HEK293 (cell line): ENCODE data around the gene RHOU.

Source experiments
- CTCF ChIA-PET: fragments of 350-600 bp; formaldehyde crosslinking; extraction: SDS; loops from one replicate; lab custom pipeline; 2021; ENCODE audit warnings: antibody characterized with exemption; lab: Yijun Ruan, JAX
- POLR2A ChIA-PET: fragments of 300-600 bp; formaldehyde crosslinking; extraction: SDS; loops from one replicate; lab custom pipeline; 2020; ENCODE audit warnings: antibody characterized with exemption, inconsistent platforms; lab: Yijun Ruan, JAX
- H3K27ac ChIP-seq: fragments of 200-500 bp; sonication (Bioruptor generic); 2 replicates; pipeline ENCODE4 v1.5.1; 2014; ENCODE audit warnings: low read depth, low read length, control low read depth, inconsistent platforms; ENCODE audit errors: extremely low read depth
- H3K36me3 ChIP-seq, 2 experiments: fragments of 200-500 bp in 1 of 2; sonication (Bioruptor generic) in 1 of 2; 1 replicate in 1 of 2; 2 replicates in 1 of 2; pipeline ENCODE4 v1.5.1; 2014 to 2017; ENCODE audit warnings: inconsistent platforms in 2 of 2, low read length in 2 of 2; ENCODE audit not compliant: control insufficient read depth in 2 of 2, insufficient read depth in 1 of 2
- H3K4me1 ChIP-seq: fragments of 200-500 bp; sonication (Bioruptor generic); 2 replicates; pipeline ENCODE4 v1.5.1; 2014; ENCODE audit warnings: mild to moderate bottlenecking, low read length, inconsistent platforms; ENCODE audit not compliant: control insufficient read depth, insufficient read depth
- H3K4me3 ChIP-seq: 2 replicates; pipeline ENCODE4 v1.5.1; 2011; ENCODE audit warnings: low read depth, mild to moderate bottlenecking, control low read depth, low read length, moderate library complexity
- H3K9me3 ChIP-seq: fragments of 200-500 bp; sonication (Bioruptor generic); 2 replicates; pipeline ENCODE4 v1.5.1; 2014; ENCODE audit warnings: low read depth, low read length, inconsistent platforms; ENCODE audit not compliant: control insufficient read depth, insufficient read depth
- HOXD13 ChIP-seq: sonication (generic); formaldehyde crosslinking; IDR thresholded peaks from 2 replicates; pipeline ENCODE4 v1.8.0; 2022; ENCODE audit warnings: missing genetic modification reagents, borderline replicate concordance
- PRDM1 ChIP-seq: fragments of 450-650 bp; formaldehyde crosslinking; IDR thresholded peaks from 2 replicates; pipeline ENCODE4; 2016; ENCODE audit warnings: missing biosample characterization, missing genetic modification characterization
- ZNF24 ChIP-seq: fragments of 450-650 bp; formaldehyde crosslinking; IDR thresholded peaks from 2 replicates; pipeline ENCODE4 v1.5.1; 2016; ENCODE audit warnings: missing biosample characterization, missing genetic modification characterization
- ZNF292 ChIP-seq: fragments of 450-650 bp; formaldehyde crosslinking; IDR thresholded peaks from 2 replicates; pipeline ENCODE4 v1.5.1; 2016; ENCODE audit warnings: low read depth, missing biosample characterization, missing genetic modification characterization, borderline replicate concordance
- ZNF324 ChIP-seq: fragments of 450-650 bp; formaldehyde crosslinking; IDR thresholded peaks from 2 replicates; pipeline ENCODE4 v1.5.1; 2016; ENCODE audit warnings: missing biosample characterization, missing genetic modification characterization
- ZNF350 ChIP-seq: fragments of 450-650 bp; formaldehyde crosslinking; IDR thresholded peaks from 2 replicates; pipeline ENCODE4 v1.5.0; 2017; ENCODE audit warnings: missing biosample characterization, mild to moderate bottlenecking, missing genetic modification characterization
- ZNF366 ChIP-seq: fragments of 450-650 bp; formaldehyde crosslinking; conservative IDR thresholded peaks from 2 replicates; pipeline ENCODE4 v1.5.1; 2016; ENCODE audit warnings: missing biosample characterization, missing genetic modification characterization
- ZNF670 ChIP-seq: fragments of 450-650 bp; formaldehyde crosslinking; IDR thresholded peaks from 2 replicates; pipeline ENCODE4 v1.5.1; 2016; ENCODE audit warnings: missing biosample characterization, missing genetic modification characterization, low read depth
- ZNF843 ChIP-seq: fragments of 450-650 bp; formaldehyde crosslinking; IDR thresholded peaks from 2 replicates; pipeline ENCODE4 v1.5.1; 2016; ENCODE audit warnings: missing biosample characterization, missing genetic modification characterization
- TF ChIP-seq, protein P1 (sequence below): fragments of 450-650 bp; formaldehyde crosslinking; IDR thresholded peaks from 2 replicates; pipeline ENCODE4 v1.5.1; 2016; ENCODE audit warnings: missing biosample characterization, missing genetic modification characterization
- TF ChIP-seq, protein P2 (sequence below): fragments of 450-650 bp; formaldehyde crosslinking; IDR thresholded peaks from 2 replicates; pipeline ENCODE4 v1.5.1; 2016; ENCODE audit warnings: missing biosample characterization, missing genetic modification characterization
- TF ChIP-seq, protein P3 (sequence below): fragments of 450-650 bp; formaldehyde crosslinking; IDR thresholded peaks from 2 replicates; pipeline ENCODE4 v1.5.1; 2016; ENCODE audit warnings: missing biosample characterization, missing genetic modification characterization, low read depth
- TF ChIP-seq, protein P4 (sequence below): fragments of 450-650 bp; formaldehyde crosslinking; optimal IDR thresholded peaks from 2 replicates; pipeline ENCODE3; 2016; ENCODE audit warnings: missing biosample characterization, mild to moderate bottlenecking, missing genetic modification characterization
- TF ChIP-seq, protein P5 (sequence below): fragments of 450-650 bp; formaldehyde crosslinking; IDR thresholded peaks from 2 replicates; pipeline ENCODE4 v1.5.1; 2016; ENCODE audit warnings: missing biosample characterization, missing genetic modification characterization

The RHOU gene

DNA sequence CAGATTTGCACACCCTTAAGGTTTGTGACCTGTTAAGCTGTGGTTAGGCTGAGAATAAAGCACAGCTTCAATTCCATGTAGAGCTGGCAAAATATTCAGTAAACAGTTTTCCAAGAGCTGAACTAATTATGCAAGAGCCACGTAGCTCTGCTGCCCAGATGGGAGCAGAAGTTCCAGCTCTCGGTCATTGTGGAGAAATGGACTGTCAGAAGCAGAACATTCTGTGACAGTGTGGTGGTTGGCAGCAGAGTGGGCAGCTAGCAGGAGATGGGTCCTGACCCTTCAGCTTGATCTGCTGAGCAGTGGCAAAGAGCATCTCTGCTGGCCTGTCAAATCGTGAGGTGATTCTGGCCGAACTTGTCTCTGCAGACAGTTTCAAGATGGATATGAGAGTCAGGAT is 23.2 kb downstream of the RHOU start:
- Histone ChIP-seq H3K36me3 (no peaks in the 10 kb centered on the region), H3K27ac (no peak overlapping the region), H3K4me1 (peaks cover 14% of the 10 kb centered on the region), H3K9me3 (no peaks in the 10 kb centered on the region), H3K4me3 (no peak overlapping the region)
- TF ChIP-seq ZNF366 (tag by site-specific recombination) = no peak
- no peak for TF ChIP-seq ZNF350
- TF ChIP-seq, protein P1, sequence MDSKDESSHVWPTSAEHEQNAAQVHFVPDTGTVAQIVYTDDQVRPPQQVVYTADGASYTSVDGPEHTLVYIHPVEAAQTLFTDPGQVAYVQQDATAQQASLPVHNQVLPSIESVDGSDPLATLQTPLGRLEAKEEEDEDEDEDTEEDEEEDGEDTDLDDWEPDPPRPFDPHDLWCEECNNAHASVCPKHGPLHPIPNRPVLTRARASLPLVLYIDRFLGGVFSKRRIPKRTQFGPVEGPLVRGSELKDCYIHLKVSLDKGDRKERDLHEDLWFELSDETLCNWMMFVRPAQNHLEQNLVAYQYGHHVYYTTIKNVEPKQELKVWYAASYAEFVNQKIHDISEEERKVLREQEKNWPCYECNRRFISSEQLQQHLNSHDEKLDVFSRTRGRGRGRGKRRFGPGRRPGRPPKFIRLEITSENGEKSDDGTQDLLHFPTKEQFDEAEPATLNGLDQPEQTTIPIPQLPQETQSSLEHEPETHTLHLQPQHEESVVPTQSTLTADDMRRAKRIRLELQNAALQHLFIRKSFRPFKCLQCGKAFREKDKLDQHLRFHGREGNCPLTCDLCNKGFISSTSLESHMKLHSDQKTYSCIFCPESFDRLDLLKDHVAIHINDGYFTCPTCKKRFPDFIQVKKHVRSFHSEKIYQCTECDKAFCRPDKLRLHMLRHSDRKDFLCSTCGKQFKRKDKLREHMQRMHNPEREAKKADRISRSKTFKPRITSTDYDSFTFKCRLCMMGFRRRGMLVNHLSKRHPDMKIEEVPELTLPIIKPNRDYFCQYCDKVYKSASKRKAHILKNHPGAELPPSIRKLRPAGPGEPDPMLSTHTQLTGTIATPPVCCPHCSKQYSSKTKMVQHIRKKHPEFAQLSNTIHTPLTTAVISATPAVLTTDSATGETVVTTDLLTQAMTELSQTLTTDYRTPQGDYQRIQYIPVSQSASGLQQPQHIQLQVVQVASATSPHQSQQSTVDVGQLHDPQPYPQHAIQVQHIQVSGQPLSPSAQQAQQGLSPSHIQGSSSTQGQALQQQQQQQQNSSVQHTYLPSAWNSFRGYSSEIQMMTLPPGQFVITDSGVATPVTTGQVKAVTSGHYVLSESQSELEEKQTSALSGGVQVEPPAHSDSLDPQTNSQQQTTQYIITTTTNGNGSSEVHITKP (tag by site-specific recombination) = no peak
- no peak for TF ChIP-seq HOXD13 (CRISPR knock-in tag)
- TF ChIP-seq ZNF843 (tag by site-specific recombination) = no peak
- TF ChIP-seq ZNF292 (tag by site-specific recombination) = no peak
- TF ChIP-seq, protein P2, sequence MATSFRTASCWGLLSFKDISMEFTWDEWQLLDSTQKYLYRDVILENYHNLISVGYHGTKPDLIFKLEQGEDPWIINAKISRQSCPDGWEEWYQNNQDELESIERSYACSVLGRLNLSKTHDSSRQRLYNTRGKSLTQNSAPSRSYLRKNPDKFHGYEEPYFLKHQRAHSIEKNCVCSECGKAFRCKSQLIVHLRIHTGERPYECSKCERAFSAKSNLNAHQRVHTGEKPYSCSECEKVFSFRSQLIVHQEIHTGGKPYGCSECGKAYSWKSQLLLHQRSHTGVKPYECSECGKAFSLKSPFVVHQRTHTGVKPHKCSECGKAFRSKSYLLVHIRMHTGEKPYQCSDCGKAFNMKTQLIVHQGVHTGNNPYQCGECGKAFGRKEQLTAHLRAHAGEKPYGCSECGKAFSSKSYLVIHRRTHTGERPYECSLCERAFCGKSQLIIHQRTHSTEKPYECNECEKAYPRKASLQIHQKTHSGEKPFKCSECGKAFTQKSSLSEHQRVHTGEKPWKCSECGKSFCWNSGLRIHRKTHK (tag by site-specific recombination) = no peak
- TF ChIP-seq, protein P3, sequence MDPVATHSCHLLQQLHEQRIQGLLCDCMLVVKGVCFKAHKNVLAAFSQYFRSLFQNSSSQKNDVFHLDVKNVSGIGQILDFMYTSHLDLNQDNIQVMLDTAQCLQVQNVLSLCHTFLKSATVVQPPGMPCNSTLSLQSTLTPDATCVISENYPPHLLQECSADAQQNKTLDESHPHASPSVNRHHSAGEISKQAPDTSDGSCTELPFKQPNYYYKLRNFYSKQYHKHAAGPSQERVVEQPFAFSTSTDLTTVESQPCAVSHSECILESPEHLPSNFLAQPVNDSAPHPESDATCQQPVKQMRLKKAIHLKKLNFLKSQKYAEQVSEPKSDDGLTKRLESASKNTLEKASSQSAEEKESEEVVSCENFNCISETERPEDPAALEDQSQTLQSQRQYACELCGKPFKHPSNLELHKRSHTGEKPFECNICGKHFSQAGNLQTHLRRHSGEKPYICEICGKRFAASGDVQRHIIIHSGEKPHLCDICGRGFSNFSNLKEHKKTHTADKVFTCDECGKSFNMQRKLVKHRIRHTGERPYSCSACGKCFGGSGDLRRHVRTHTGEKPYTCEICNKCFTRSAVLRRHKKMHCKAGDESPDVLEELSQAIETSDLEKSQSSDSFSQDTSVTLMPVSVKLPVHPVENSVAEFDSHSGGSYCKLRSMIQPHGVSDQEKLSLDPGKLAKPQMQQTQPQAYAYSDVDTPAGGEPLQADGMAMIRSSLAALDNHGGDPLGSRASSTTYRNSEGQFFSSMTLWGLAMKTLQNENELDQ (tag by site-specific recombination) = no peak
- TF ChIP-seq PRDM1 = no peak
- no peak for TF ChIP-seq ZNF670
- POLR2A ChIA-PET = no interaction called here
- CTCF ChIA-PET = interaction anchor here (0.7 kb wide), 2 partner anchors 35 to 61 kb away, joined by 3 read pairs; no protein-coding TSS in a partner anchor

DNA sequence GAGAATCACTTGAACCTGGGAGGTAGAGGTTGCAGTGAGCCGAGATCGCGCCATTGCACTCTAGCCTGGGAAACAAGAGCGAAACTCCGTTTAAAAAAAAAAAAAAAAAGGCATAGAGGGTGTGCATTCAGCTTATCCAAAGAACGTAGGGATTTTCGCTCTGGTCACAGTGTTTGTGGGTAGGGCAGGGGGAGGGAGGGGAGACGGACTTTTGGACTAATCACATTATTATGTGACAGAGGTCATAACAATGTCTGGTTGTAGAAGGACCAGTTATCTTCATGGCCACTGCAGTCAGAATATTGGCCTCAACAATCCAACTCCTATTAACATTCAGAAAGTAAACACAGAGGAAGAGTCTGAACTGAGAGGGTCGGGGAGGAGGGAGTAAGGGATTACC is 25.7 kb downstream of the RHOU start:
- Histone ChIP-seq H3K36me3 (no peaks in the 10 kb centered on the region), H3K4me1 (peaks cover 5% of the 10 kb centered on the region; the same call in 1 of the 2 replicates), H3K4me3 (no peak overlapping the region), H3K9me3 (no peaks in the 10 kb centered on the region), H3K27ac (no peak overlapping the region)
- TF ChIP-seq ZNF24 (tag by site-specific recombination) (no peak), ZNF324 (no peak), ZNF670 (no peak)
- TF ChIP-seq, protein P4, sequence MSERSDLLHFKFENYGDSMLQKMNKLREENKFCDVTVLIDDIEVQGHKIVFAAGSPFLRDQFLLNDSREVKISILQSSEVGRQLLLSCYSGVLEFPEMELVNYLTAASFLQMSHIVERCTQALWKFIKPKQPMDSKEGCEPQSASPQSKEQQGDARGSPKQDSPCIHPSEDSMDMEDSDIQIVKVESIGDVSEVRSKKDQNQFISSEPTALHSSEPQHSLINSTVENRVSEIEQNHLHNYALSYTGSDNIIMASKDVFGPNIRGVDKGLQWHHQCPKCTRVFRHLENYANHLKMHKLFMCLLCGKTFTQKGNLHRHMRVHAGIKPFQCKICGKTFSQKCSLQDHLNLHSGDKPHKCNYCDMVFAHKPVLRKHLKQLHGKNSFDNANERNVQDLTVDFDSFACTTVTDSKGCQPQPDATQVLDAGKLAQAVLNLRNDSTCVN (tag by site-specific recombination) = no peak
- TF ChIP-seq, protein P5, sequence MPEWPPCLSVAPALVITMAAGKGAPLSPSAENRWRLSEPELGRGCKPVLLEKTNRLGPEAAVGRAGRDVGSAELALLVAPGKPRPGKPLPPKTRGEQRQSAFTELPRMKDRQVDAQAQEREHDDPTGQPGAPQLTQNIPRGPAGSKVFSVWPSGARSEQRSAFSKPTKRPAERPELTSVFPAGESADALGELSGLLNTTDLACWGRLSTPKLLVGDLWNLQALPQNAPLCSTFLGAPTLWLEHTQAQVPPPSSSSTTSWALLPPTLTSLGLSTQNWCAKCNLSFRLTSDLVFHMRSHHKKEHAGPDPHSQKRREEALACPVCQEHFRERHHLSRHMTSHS (tag by site-specific recombination) = no peak
- ChIA-PET POLR2A (interaction anchor here (1.2 kb wide), 1 partner anchor 23 kb away, joined by 3 read pairs; no protein-coding TSS in a partner anchor), CTCF (no interaction called here)
